Caki2 (cell line): Measurements from ENCODE around the gene SNX4. TPM values are rescaled to one million over a fixed set of nuclear protein-coding genes. Genes with fewer than 3 reads are reported as not detected.

Source experiments
- DNase-seq: peaks from one replicate; pipeline ENCODE4 v3.0.0-alpha.2; 2015; ENCODE audit warnings: low read depth
- in situ Hi-C: cut with HindIII; loops from 2 replicates; pipeline ENCODE4 v1.10.0; 2016; ENCODE audit warnings: low sequenced_read_pairs, low pct_unique_long_range_greater_than_20kb, mixed read lengths
- total RNA-seq: library from RNA; depleted of rRNA; stranded (reverse); fragments of >200 nt; shearing (Covaris generic); gene quantifications from 2 replicates; pipeline ENCODE4 v1.2.3, GENCODE V29; 2014; ENCODE audit warnings: low replicate concordance

Gene SNX4
- total RNA-seq, 1 experiment from 2014 or later: 10.6 TPM

DNA sequence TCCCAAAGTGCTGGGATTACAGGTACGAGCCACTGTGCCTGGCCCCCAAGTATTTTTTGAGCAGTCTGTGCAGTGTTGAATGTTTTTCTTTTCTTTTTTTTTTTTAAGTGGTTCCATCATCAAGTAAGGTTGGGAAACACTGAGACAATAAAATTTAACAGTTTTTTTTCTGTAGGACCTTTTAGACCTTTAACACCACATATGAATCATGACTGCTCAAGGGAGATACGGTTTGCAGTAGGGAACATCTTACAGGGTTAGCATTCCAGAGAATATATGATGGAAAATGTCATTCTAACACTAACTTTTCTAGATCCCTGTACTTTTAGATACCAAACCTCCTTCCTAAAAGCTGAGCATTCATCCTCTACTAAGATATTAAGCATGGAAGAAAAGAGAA lies 41.7 kb downstream of the SNX4 start:
- DNase-seq: no peak

DNA sequence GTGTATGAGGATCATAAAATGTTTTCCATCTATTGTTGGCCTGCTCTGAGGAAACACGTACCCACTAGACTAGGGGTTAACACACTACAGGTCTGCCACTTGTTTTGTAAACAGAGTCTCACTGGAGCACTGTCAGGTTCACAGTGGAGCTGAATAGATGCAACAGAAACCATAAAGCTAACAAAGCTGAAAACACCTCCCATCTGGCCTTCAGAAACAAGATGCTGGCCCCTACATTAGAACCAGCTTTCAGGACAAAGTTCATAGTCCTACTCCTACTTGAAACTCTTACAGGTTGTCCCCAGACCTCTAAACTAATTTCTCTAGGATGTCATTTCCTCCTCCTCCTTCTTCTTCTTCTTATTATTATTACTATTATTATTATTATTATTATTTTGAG lies 42.3 kb downstream of the SNX4 start:
- no peak for DNase-seq
- in situ Hi-C loops: no loop called here

More for the DNA sequence above, 41.7 kb downstream of the SNX4 start:
- in situ Hi-C loops: no loop called here

DNA sequence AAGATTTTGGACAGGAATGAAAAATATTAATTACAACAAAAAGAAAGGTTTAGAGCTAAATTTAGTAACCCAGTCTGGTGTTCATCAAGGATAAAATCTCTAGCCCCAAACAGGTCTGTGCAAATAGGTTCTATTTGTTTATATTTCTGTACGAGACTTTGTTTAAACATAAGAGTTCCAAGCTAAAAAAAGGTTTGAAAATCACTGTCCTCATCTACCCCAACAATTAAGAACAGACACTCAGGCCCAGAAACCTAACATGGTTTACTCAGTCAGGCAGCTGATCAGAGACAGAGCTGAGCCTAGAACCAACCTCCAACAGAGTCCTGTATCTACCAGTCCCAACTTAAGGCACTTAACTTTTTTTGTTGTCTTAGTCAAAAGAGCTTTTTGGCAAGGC lies 49.3 kb downstream of the SNX4 start:
- DNase-seq: no peak
- in situ Hi-C loops: no loop called here

DNA sequence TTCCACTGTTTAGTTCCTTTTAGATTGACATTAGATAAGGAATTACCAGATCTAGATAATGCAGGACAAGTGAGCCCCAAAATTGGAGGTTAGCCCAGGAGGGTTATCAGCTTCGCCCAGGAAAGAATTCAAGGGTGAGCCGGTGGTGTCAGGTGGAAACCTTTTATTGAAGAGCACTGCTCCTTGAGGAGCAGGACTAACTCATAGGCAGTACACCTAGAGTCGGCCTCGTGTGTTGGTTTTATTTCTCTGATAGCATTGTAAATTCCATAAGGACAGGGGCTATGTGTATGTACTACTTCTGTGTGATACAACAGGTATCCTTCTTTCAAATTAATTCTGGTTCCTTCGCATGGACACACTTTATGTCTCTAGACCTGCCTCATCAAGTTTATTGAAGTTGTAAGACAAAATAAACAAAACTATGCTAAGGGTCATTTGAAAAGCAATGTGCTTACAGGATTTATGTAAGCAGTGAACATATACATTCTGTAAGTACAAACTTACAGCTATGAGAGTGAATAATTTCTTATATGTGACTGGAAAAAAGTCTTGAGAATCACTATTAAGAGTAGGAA lies 57.2 kb downstream of the SNX4 start:
- DNase-seq: no peak
- in situ Hi-C loops: no loop called here

DNA sequence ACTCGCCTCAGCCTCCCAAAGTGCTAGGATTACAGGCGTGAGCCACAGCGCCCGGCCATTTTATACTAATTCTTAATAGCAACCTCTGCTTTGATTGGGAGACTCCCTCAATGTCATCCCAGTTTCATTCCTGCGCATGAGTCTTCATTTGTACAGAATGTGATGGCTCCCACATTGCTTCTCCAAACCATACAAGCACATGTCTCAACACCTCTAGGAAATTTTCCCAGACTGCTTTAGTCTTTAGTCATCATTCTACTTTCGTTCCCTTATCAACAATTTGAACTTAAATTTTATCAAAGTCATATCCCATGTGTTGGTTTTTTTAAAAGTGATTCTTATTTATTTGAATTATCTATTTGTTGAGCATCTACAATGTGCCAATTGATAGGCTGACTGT lies 58.1 kb downstream of the SNX4 start:
- in situ Hi-C loops: no loop called here
- DNase-seq: no peak

DNA sequence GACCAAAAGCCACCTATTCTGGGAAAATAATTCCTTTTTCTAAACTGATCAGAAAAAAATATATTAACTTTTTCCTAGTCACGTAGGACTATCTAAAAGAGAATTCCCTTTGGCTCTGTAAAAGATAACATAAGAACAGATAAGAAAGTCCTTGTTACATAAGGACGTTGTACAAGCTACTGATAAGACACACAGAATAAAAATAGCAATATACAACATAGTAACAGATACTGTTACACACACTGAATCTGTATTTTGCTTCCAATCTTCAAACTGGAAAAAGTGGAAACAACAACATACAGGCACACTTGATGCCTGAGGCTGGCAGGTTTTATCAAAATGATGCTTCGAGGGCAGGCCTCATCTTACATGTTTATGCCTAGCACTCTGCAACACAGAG lies 59.8 kb downstream of the SNX4 start:
- in situ Hi-C loops: no loop called here
- no peak for DNase-seq

DNA sequence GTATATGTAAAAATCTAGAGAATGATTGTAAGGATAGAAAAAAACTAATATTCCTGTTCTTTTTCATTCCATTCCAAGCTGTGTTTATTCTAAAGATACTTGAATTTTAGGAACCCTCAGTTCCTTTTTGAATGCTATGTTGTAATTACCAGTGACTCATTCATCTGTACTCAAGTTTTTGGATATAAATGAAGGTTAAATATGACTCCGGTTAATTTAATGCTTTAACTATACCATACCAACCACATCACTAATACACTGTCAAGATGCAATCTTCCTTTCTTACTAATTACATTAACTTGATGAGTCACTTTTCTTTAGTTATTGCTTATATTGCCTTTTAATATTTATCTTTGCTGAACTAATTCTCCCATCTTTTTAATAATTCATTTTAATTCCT lies 76.1 kb downstream of the SNX4 start:
- DNase-seq: no peak
- in situ Hi-C loops: no loop called here

DNA sequence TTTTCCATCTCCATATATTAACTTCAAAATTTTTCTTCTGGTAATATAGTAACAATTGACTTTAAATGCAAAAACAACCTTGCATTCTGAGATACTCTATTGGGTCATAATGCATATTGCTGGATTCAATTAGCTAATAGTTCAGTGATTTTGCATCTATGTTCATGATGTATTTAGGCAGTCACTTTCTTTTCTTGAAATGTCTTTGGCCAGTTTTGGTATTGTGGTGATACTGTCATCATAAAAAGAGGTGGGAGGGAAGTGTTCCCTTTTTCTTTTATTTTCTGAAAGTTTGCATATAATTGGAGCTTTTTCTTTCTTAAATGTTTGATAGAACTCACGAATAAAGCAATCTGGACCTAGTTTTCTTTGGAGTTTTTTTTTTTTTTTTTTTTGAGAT lies 77.5 kb downstream of the SNX4 start:
- DNase-seq: no peak
- in situ Hi-C loops: no loop called here

DNA sequence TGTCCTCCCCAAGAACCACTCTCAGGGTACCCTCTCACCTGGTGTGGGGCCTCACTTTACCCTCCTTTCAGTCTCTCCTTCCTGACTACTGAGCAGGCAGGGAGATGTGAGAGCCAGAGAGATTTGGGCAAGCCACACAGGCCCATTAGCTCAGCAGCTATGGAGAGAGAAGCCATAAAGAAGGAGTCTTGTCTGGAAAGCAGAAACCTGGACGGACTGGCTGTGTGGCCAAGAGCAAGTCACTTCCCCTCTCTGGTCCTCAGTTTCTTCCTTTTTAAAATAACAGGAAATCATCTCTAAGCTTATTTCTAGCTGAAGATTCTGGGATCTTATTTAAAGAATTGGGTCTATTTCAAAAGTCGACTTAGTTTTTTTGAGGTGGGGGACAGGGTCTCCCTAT lies 79.0 kb downstream of the SNX4 start:
- in situ Hi-C loops: no loop called here

DNA sequence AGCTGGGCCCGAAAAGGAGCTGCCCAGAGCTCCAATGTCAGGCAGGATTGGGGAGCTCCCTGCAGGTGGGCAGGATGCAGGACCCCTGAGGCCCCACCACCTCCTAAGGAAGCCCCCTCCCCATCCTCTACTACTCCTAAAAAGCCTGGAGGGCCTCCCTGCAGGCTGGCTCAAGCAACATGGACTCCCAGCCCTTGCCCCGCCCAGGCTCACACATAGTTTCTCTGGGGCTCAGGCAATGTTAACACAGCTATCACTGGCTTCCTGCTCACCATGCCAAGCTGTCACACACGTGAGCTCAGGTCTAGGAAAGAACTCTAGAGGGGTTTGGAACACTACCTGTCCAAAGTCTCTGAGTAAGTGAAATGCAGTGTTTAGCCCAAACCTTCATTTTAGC lies 79.4 kb downstream of the SNX4 start:
- no peak for DNase-seq
- in situ Hi-C loops: no loop called here

More for the DNA sequence above, 79.0 kb downstream of the SNX4 start:
- no peak for DNase-seq

DNA sequence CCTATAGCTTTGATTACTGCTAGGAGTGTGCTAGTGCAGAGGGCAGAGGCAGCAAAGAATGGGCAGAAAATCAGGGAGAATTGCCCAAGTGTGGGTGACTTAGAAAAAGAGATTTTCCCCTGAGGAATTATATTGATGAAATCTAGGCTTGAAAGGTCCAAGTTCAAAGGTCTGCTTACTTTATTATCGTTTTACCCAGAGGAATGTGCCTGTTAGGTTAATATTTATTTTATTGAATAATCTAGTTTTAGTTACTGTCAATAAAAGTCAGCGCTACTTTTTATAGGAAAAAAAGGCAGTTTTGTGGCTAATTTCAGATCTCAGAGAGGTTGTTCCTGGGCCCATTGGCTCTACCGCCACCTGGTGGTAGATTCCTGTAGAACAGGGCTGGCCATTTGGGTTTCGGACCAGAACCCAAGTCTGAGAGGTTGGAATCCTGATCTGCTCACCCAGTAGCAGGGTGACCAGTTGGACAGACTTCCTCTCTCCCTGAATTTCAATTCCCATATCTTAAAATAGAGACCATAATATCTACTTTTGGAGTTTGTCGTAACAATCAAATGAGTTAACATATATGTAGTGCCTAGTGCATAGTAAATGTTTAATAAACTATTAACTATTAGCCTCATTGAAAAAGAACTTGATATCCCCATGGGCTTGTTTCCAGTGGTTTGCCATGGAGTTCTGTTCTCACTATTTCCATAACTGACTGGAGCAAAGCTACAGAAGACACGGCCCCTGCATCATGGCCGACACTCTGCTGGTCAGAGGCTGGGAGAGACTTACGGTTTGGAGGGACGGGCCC lies 82.2 kb downstream of the SNX4 start:
- in situ Hi-C loops: no loop called here
- peak; percentile 28 for DNase-seq

DNA sequence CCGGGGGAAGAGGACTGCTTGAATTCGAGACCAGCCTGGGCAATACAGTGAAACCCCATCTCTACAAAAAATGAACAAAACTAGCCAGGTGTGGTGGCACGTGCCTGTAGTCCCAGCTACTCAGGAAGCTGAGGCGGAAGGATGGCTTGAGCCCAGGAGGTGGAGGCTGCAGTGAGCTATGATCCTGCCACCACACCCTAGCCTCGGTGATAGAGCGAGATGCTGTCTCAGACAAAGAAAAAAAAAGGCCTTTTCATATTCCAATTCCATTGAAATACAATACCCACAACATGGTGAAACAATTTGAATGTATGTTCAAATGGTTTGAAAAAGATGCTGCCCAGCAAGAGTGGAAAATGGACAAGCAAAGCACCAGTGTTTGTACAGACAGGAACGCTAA lies 83.1 kb downstream of the SNX4 start:
- in situ Hi-C loops: no loop called here
- DNase-seq: no peak

DNA sequence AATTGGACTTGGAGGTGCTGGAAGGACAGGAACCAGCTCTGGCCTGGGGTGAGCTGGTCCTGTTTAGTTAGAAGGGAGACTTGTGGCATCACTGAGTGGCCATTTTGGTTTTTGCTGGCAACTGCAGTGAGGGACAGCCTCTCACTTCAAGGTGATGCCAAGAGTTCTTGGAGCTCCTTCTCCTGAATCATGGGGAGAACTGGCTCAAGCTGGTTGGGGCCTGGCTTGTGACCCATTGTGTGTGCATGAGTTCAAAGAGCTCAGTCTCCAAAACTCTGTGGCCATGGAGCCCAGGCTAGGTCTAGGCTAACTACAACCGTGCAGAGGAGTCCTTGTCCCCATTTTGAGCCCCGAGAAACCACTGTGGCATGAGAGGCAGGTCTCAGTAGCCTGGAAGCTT lies 84.8 kb downstream of the SNX4 start:
- DNase-seq: no peak

DNA sequence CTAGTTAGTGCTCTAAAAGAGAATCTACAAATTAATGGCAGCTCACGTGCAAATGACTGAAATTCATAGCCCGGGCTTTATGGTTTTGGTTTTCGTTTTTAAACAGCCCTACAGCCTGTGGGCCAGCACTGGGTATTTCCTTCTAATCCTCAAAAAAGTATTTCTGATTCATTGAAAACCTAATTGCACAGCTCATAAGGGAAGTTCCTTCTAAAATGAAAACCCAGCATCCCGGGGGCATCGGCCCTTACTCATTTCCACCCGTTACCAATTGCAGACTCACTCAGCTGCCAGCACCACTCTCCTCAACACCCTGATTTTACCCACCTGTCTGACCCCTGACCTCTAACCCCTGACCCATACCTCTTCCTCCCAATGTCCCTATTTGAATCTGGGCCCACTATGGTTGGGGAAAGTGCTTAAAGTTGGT lies 85.4 kb downstream of the SNX4 start:
- in situ Hi-C loops: no loop called here
- no peak for DNase-seq

More for the DNA sequence above, 84.8 kb downstream of the SNX4 start:
- in situ Hi-C loops: no loop called here

DNA sequence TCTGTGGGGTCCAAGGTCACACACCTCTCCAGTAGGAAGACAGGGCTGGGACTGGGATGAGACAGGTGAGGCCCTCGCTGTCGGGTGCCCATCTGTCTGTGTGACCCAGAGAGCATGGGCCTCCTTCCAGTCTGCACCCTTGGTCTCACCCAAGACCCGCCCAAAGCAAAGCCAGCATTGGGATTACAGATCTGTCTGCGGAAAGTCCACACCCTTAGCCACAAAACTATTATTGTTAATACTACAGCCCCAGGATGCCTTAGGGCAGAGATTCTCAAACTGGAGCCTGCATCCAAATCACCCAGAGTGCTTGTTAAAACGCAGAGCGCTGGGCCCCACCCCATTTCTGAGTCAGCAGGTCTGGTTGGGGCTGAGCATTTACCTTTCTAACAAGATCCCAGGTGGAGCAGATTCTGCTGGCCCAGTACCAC lies 86.4 kb downstream of the SNX4 start:
- DNase-seq: peak; percentile 9
- in situ Hi-C loops: no loop called here

DNA sequence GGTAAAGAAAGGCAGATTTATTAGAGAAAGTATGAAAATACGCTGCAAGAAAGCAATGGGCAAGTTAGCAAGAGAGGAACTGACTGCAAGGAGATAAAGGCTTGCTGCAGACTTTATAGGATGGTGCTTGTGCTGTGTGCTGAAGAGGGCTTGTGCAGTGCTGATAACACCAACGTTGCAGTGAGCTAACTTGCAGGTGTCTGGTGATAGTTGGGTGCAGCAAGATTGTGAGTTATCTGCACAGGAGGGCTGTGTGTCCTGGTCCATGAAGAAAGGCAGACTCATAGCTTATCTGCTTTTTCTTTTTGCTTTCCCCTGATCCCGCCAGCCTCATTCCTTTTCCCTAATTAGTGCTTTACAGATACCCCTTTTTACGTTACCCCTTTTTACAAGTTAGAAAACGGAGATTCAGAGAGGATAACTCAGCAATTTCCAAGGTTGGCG lies 86.9 kb downstream of the SNX4 start:
- in situ Hi-C loops: no loop called here
- no peak for DNase-seq

DNA sequence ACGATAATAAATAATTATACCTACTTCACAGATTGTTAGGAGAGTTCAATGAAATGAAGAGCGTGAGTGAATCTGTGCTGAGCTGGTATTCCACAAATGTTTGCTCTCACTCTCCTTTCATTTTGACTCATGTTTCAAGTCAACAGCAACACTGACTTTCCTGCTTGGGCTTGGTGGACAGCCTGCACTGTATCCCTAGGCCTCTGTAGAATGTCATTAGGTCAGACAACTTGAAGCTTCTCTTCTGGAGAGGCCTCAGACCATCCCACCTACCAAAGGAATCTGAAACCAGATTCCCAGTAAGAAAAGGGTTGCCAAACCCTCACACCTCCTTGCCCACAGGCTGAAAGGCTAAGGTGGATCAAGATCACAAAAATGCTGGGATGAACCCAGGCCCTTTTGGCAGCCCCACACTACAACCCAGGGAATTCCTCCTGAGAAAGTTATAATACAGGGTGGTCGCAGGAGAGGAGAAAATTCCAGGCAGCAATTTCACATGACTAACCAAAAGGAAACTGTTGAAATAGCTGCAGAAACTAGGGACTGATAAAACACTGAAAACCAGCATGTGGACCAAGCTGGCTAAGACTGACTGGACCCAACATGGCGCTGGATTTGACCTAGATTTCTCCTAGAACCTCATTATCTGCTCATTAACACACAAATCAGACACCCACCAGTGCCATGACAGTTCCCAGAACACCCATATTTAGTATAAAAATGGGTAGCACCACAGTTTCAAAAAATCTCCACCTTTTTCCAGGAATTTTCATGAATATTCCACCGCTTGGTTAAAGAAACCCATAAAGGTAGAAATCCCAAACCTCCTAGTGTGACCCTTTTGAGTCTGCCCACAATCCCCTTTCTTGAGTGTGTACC lies 87.9 kb downstream of the SNX4 start:
- in situ Hi-C loops: no loop called here
- DNase-seq: no peak

DNA sequence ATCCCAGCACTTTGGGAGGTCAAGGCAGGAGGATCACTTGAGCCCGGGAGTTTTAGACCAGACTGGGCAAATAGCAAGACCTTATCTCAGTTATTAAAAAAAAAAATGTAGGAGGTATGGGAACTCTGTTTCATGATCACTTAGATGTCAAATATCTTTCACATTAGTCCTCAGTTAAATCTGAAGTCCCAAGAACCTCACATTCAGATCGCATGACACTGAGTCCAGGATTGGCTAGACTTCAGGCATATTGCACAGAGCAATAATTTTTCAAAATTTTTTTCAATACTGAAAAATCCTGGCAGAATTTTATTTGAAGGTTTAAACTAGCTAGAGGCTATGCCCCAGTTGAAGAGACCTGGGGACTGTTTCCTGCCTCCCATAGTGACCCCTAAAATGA lies 88.6 kb downstream of the SNX4 start:
- no peak for DNase-seq
- in situ Hi-C loops: no loop called here

DNA sequence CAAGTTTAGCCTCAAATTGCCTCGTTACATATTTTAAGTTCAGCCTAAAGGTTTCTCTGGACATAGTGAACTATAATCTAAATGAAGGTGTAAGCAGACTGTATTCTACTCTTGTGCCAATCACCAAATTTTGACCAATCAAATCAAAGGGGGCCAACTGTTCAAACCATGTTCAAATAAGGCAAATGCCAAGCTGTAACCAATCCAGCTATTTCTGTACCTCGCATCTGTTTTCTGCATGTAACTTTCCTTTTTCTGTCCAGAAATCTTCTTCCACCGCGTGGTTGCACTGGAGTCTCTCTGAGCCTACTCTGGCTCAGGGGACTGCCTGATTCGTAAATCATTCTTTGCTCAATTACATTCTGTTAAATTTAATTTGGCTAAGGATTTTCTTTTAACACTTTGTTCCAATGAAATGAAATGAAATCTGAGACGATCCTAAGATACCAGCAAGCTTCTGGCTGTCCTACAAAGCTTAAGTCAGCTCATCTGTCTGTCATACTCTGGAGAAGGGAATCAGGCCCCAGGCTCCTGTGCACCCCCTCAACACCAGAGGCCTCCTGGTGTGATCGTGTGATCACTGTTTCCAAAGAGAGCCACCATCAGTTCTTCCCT lies 91.7 kb downstream of the SNX4 start:
- in situ Hi-C loops: no loop called here

More for the DNA sequence above, 91.7 kb downstream of the SNX4 start:
- no peak for DNase-seq
